ENCODE measurements around the gene SND1.

SND1 gene

DNA sequence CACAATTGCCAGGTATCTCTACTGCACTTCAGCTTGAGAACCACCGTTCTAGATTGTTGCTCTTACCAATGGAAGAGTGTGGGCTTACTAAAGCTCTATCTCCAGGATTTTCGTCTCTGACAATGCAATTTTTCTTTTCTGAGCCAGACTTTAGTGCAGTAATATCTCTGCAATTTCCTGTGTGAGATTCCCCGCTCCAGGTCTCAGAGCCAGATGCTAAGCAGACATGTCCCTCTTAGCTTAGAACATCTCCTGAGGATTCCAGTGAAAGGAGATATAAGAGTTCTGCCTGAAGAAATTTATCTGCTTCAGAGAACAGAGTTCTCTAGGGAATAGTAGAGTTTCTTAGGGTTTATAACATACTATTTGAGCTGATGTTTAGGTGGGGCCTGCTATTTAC, 82.0 kb downstream of the SND1 start:
- Histone ChIP-seq H3F3A (ENCODE audit: insufficient read depth, low read length) (no peaks in the 10 kb centered on the region), H3K4me1 (ENCODE audit: insufficient read depth, low read length, severe bottlenecking) (peaks cover 8% of the 10 kb centered on the region), H2AFZ (ENCODE audit: low read length) (no peak overlapping the region), H3K27me3 (ENCODE audit: insufficient read depth, low read length) (no peaks in the 10 kb centered on the region), H3K4me2 (ENCODE audit: low read length) (no peak overlapping the region), H3K9ac (ENCODE audit: low read length) (no peak overlapping the region), H4K20me1 (ENCODE audit: insufficient read depth, low read length) (no peaks in the 10 kb centered on the region), H3K36me3 (ENCODE audit: insufficient read depth, low read length) (peaks cover 84% of the 10 kb centered on the region), H3K79me2 (ENCODE audit: insufficient read depth, low read length) (no peaks in the 10 kb centered on the region), H3K4me3 (ENCODE audit: low read depth, low read length, poor library complexity, severe bottlenecking) (no peak overlapping the region), H3K9me2 (ENCODE audit: low read depth, low read length) (no peaks in the 10 kb centered on the region), H3K27ac (ENCODE audit: low read depth, low read length, poor library complexity, severe bottlenecking) (no peak overlapping the region), H3K9me3 (ENCODE audit: low read length) (no peaks in the 10 kb centered on the region)
- TF ChIP-seq CTCF (IDR thresholded peaks at IDR 0.05; ENCODE audit: low read length), result no peak
- TF ChIP-seq EZH2 (IDR thresholded peaks at IDR 0.05; ENCODE audit: borderline replicate concordance, low read length), result no peak

- Histone ChIP-seq H3K79me2 (ENCODE audit: insufficient read depth, low read length) (no peaks in the 10 kb centered on the region), H3K27me3 (ENCODE audit: insufficient read depth, low read length) (no peaks in the 10 kb centered on the region), H3K9me2 (ENCODE audit: low read depth, low read length) (no peaks in the 10 kb centered on the region), H3K4me1 (ENCODE audit: insufficient read depth, low read length, severe bottlenecking) (peaks cover 8% of the 10 kb centered on the region), H3K9me3 (ENCODE audit: low read length) (no peaks in the 10 kb centered on the region), H2AFZ (ENCODE audit: low read length) (no peak overlapping the region), H4K20me1 (ENCODE audit: insufficient read depth, low read length) (no peaks in the 10 kb centered on the region), H3K4me2 (ENCODE audit: low read length) (no peak overlapping the region), H3F3A (ENCODE audit: insufficient read depth, low read length) (no peaks in the 10 kb centered on the region), H3K36me3 (ENCODE audit: insufficient read depth, low read length) (peaks cover 78% of the 10 kb centered on the region), H3K9ac (ENCODE audit: low read length) (no peak overlapping the region), H3K27ac (ENCODE audit: low read depth, low read length, poor library complexity, severe bottlenecking) (no peak overlapping the region), H3K4me3 (ENCODE audit: low read depth, low read length, poor library complexity, severe bottlenecking) (no peak overlapping the region)
- TF ChIP-seq EZH2 (IDR thresholded peaks at IDR 0.05; ENCODE audit: borderline replicate concordance, low read length) (no peak), CTCF (IDR thresholded peaks at IDR 0.05; ENCODE audit: low read length) (no peak)
These were observed 84.5 kb downstream of the SND1 start for GRCh38 chr7:127736511-127736910.

- H3K9me3 ChIP-seq (ENCODE audit: low read length), result no peaks in the 10 kb centered on the region
- H3K36me3 ChIP-seq (ENCODE audit: insufficient read depth, low read length), result peaks cover 54% of the 10 kb centered on the region
- H3K9ac ChIP-seq (ENCODE audit: low read length), result no peak overlapping the region
- H3K4me2 ChIP-seq (ENCODE audit: low read length), result no peak overlapping the region
- H3K79me2 ChIP-seq (ENCODE audit: insufficient read depth, low read length), result no peaks in the 10 kb centered on the region; the same call in 1 of the 2 replicates
- no peaks in the 10 kb centered on the region for H4K20me1 ChIP-seq (ENCODE audit: insufficient read depth, low read length)
- no peak overlapping the region for H3K4me3 ChIP-seq (ENCODE audit: low read depth, low read length, poor library complexity, severe bottlenecking)
- no peak overlapping the region for H2AFZ ChIP-seq (ENCODE audit: low read length)
- peak overlapping the region; percentile 9 for H3K27ac ChIP-seq (ENCODE audit: low read depth, low read length, poor library complexity, severe bottlenecking)
- H3K27me3 ChIP-seq (ENCODE audit: insufficient read depth, low read length), result no peaks in the 10 kb centered on the region
- H3K4me1 ChIP-seq (ENCODE audit: insufficient read depth, low read length, severe bottlenecking), result peaks cover 8% of the 10 kb centered on the region
- TF ChIP-seq CTCF (IDR thresholded peaks at IDR 0.05; ENCODE audit: low read length) (peak; percentile 15; the same call in 1 of the 2 replicates), EZH2 (IDR thresholded peaks at IDR 0.05; ENCODE audit: borderline replicate concordance, low read length) (no peak)
- no peaks in the 10 kb centered on the region for H3F3A ChIP-seq (ENCODE audit: insufficient read depth, low read length)
- no peaks in the 10 kb centered on the region for H3K9me2 ChIP-seq (ENCODE audit: low read depth, low read length)
These were observed 86.9 kb downstream of the SND1 start for GRCh38 chr7:127738859-127739258.

Data from OCI-LY1 (cell line).